GM19455 (cell line): Measurements from ENCODE around the gene LRBA.
"Not testable (repeated sequence)": the region's sequence is repeated elsewhere in the genome, so short reads cannot be mapped to it uniquely, and the experiment has no call there.

Experiments
- ATAC-seq: cut with Tn5 transposase; IDR thresholded peaks from one replicate; pipeline ENCODE4 v1.9.1; 2021; ENCODE audit not compliant: unreplicated experiment

LRBA gene

DNA sequence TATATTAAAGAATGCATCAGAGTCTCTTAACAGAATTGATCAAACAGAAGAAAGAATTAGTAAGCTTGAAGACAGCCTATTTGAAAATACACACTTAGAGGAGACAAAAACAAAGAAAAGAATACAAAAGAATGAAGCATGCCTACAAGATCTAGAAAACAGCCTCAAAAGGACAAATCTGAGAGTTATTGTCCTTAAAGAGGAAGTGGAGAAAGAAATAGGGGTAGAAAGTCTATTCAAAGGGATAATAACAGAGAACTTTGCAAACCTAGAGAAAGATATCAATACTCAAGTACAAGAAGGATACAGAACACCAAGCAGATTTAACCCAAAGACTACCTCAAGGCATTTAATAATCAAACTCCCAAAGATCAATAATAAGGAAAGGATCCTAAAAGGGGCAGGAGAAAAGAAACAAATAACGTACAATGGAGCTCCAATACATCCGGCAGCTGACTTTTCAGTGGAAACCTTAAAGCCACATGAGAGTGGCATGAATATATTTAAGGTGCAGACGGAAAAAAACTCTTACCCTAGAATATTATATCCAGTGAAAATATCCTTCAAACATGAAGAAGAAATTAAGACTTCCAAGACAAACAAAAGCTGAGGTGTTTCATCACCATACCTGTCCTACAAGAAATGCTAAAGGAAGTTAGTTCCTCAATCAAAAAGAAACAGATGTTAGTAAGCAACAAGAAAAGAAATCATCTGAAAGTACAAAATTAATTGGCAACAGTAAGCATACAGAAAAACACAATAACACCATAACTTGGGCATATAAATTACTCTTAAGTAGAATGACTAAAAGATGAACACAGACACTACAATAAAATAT, 36.1 kb downstream of the LRBA start:
- no peak for ATAC-seq

- no peak for ATAC-seq
Measured at GRCh38 chr4:150976478-150977118, 38.5 kb downstream of the LRBA start.

DNA sequence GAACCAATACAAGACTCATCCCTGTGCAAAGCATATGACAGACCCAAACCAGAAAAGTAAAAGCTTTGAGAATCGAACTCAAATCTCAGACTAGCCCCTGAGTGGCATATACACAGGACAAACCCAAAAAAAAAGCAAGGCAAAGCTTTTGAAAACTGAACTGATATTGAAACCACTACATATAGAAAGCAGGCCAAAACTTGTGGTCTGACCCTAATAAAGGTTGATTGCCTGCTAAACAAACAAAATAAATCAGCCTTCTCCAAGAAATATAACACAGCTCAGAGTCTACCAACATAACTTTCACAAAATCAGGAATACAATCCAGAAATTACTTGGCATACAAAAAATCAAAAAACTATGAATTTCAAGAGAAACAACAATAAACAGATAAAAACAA, 40.3 kb downstream of the LRBA start:
- ATAC-seq = peak; percentile 60

- ATAC-seq = no peak
Measured at GRCh38 chr4:150974252-150974640, 40.8 kb downstream of the LRBA start.

DNA sequence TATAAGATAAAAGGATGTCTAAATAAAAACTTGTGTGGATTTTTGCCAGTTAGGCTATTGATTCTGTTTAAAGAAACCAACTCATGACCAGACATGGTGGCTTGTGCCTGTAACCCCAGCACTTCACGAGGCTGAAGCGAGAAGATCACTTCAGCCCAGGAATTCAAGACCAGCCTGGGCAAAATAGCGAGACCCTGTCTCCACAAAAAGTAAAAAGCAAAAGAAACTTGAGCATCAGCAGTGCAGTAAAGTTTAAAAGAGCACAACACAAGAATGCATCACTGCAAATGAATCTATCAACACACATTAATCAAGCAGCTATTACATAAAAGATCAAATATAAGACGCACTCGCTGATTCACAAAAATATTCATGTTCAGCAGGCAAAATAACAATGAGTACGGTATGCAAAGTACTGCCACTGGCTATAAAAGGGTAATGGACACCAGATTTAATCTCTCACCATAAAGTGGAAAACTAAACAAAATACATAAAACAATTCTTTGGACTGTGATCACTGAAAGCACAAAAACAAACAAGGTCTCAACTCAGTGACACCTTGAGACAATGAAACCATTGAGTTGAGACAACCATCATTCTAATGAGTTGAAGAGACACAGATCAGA, 41.3 kb downstream of the LRBA start:
- ATAC-seq = no peak

- no peak for ATAC-seq
Measured at GRCh38 chr4:150972592-150972991, 42.5 kb downstream of the LRBA start.

- no peak for ATAC-seq
Measured at GRCh38 chr4:150971901-150972300, 43.2 kb downstream of the LRBA start.

DNA sequence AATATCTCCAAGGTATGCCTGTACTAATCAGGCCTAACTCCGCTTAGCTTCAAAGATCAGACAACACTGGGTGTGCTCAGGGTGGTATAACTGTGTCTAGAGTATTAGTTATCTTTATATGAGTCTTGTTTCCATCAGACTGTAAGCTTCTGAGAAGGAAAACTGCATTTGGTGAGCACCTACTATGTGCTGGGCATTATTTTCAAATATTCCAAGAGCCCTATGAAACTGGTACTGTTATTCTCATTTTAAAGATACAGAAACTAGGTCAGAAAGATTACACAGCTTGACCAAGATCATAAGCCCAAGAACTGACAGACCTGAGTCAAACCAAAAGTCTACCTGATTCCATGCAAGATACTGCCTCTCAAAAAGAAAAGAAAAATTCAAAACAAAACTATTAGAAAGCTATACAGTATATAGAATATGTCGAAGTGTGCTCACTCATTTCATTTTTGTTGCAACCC, 44.4 kb downstream of the LRBA start:
- peak; percentile 73 for ATAC-seq

- no peak for ATAC-seq
Measured at GRCh38 chr4:150964754-150965153, 50.3 kb downstream of the LRBA start.

- ATAC-seq = not testable (repeated sequence)
Measured at GRCh38 chr4:150963602-150964345, 51.3 kb downstream of the LRBA start.

DNA sequence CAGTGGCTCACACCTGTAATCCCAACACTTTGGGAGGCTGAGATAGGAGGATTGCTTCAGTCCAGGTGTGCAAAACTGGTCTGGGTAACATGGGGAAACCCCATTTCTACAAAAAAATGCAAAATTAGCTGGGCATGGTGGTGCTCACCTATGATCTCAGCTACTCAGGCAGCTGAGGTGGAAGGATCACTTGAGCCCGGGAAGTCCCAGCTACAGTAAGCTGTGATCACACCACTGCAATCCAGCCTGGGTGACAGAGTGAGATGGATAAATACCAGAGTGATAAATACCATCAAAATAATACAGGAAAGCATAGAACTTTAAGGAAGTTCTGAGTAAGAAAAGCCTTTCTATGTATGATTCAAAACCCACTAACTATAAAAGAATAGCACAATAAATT, 52.8 kb downstream of the LRBA start:
- no peak for ATAC-seq

- no peak for ATAC-seq
Measured at GRCh38 chr4:150961566-150961965, 53.5 kb downstream of the LRBA start.

GRCh38 chr4:150960818-150961217, 54.3 kb downstream of the LRBA start:
- ATAC-seq = no peak

- ATAC-seq = no peak
Measured at GRCh38 chr4:150960079-150960478, 55.0 kb downstream of the LRBA start.

GRCh38 chr4:150957981-150958380, 57.1 kb downstream of the LRBA start:
- not testable (repeated sequence) for ATAC-seq

DNA sequence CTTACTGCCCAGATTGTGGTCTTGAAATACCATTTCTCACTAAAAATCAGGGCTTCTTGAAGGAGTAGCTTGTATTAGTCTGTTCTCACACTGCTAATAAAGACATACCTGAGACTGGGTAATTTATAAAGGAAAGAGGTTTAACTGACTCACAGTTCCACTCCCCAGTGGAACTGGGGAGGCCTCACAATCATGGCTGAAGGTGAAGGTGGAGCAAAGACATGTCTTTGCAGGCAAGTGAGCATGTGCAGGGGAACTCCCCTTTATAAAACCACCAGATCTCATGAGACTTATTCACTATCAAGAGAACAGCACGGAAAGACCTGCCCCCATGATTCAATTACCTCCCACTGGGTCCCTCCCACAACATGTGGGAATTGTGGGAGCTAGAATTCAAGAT, 58.0 kb downstream of the LRBA start:
- ATAC-seq = not testable (repeated sequence)

DNA sequence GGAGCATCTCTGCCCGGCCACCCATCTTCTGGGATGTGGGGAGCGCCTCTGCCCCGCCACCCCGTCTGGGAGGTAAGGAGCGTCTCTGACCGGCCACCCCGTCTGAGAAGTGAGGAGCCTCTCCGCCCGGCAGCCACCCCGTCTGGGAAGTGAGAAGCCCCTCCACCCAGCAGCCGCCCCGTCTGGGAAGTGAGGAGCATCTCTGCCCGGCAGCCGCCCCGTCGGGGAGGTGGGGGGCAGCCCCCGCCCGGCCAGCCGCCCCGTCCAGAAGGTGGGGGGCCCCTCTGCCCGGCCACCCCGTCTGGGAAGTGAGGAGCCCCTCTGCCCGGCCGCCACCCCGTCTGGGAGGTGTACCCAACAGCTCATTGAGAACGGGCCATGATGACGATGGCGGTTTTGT, 61.2 kb downstream of the LRBA start:
- ATAC-seq = not testable (repeated sequence)

- no peak for ATAC-seq
Measured at GRCh38 chr4:150952167-150952845, 62.8 kb downstream of the LRBA start.

- ATAC-seq = no peak
Measured at GRCh38 chr4:150950657-150951288, 64.3 kb downstream of the LRBA start.

GRCh38 chr4:150949943-150950342, 65.1 kb downstream of the LRBA start:
- ATAC-seq = no peak
